Activated T-cell treated with anti-CD3 and anti-CD28 coated beads, Interleukin-2, amount 50 U/mL, for 4 hours (primary cell): Measurements from ENCODE around the gene ZNRF1. TPM values are rescaled to one million over a fixed set of nuclear protein-coding genes. Genes with fewer than 3 reads are reported as not detected.

Experiments used
- ATAC-seq, 2 donors: fragments of 200-7000 bp; cut with Tn5 transposase; one replicate each; pipeline ENCODE4 v1.10.0; 2021
- DNase-seq: peaks from one replicate; pipeline ENCODE4 v3.0.0-alpha.2; 2020
- H3K27me3 Mint-ChIP-seq: one replicate; pipeline ENCODE4 v1.8.0; 2021; ENCODE audit warnings: low read depth, mixed read lengths
- H3K36me3 Mint-ChIP-seq: one replicate; pipeline ENCODE4 v1.8.0; 2022; ENCODE audit warnings: mixed read lengths; ENCODE audit not compliant: insufficient read depth
- H3K4me1 Mint-ChIP-seq: one replicate; pipeline ENCODE4 v1.8.0; 2021; ENCODE audit warnings: low read depth, mixed read lengths
- H3K4me3 Mint-ChIP-seq: one replicate; pipeline ENCODE4 v1.8.0; 2021; ENCODE audit warnings: mild to moderate bottlenecking, moderate library complexity, mixed read lengths
- H3K9me3 Mint-ChIP-seq: one replicate; pipeline ENCODE4 v1.8.0; 2021; ENCODE audit warnings: mixed read lengths
- total RNA-seq, 3 donors: library from RNA; stranded (reverse); gene quantifications; one replicate each; pipeline ENCODE4 v1.2.1, GENCODE V29; 2021

Gene ZNRF1
- total RNA-seq, 3 donors from 2014 or later = 18.8 to 30.5 (median 25.0) TPM

GRCh38 chr16:75106351-75107274 is 107.8 kb downstream of the ZNRF1 start:
- ATAC-seq (no peak), DNase-seq (no peak)
- peaks cover 49% of the 10 kb centered on the region for H3K4me1 Mint-ChIP-seq
- no peaks in the 10 kb centered on the region for H3K9me3 Mint-ChIP-seq
- H3K4me3 Mint-ChIP-seq = no peak overlapping the region
- peaks cover 4% of the 10 kb centered on the region for H3K27me3 Mint-ChIP-seq
- H3K36me3 Mint-ChIP-seq = peaks cover 2% of the 10 kb centered on the region

GRCh38 chr16:75107505-75107904 is 108.7 kb downstream of the ZNRF1 start:
- no peak for DNase-seq
- no peak overlapping the region for H3K4me3 Mint-ChIP-seq
- peaks cover 2% of the 10 kb centered on the region for H3K36me3 Mint-ChIP-seq

GRCh38 chr16:75108792-75109731 is 110.2 kb downstream of the ZNRF1 start:
- Mint-ChIP-seq H3K36me3 (peaks cover 2% of the 10 kb centered on the region), H3K27me3 (peaks cover 20% of the 10 kb centered on the region), H3K4me3 (peak overlapping the region; percentile 56), H3K4me1 (peaks cover 48% of the 10 kb centered on the region), H3K9me3 (no peaks in the 10 kb centered on the region)
- peak; percentile 82 to 86 for ATAC-seq
- DNase-seq = peak; percentile 69

More at GRCh38 chr16:75107505-75107904, 108.7 kb downstream of the ZNRF1 start:
- ATAC-seq = no peak
- H3K4me1 Mint-ChIP-seq = peaks cover 48% of the 10 kb centered on the region
- H3K27me3 Mint-ChIP-seq = peaks cover 11% of the 10 kb centered on the region
- H3K9me3 Mint-ChIP-seq = no peaks in the 10 kb centered on the region

- ATAC-seq = no peak
- Mint-ChIP-seq H3K27me3 (peaks cover 20% of the 10 kb centered on the region), H3K4me1 (peaks cover 48% of the 10 kb centered on the region), H3K4me3 (peak overlapping the region; percentile 56), H3K9me3 (no peaks in the 10 kb centered on the region), H3K36me3 (peaks cover 2% of the 10 kb centered on the region)
- no peak for DNase-seq
These were observed 111.0 kb downstream of the ZNRF1 start for GRCh38 chr16:75109732-75110243.

- DNase-seq = peak; percentile 78
- Mint-ChIP-seq H3K27me3 (peaks cover 20% of the 10 kb centered on the region), H3K36me3 (peaks cover 2% of the 10 kb centered on the region), H3K9me3 (no peaks in the 10 kb centered on the region), H3K4me1 (peaks cover 42% of the 10 kb centered on the region), H3K4me3 (peak overlapping the region; percentile 65)
- ATAC-seq = peak; percentile 64 to 75
These were observed 112.1 kb downstream of the ZNRF1 start for GRCh38 chr16:75110637-75111513.

- Mint-ChIP-seq H3K4me1 (peaks cover 42% of the 10 kb centered on the region), H3K4me3 (no peak overlapping the region)
- ATAC-seq = peak; percentile 3 to 4
These were observed 112.7 kb downstream of the ZNRF1 start for GRCh38 chr16:75111514-75111940.

GRCh38 chr16:75111961-75112733 is 113.3 kb downstream of the ZNRF1 start:
- ATAC-seq (no peak), DNase-seq (no peak)
- peaks cover 20% of the 10 kb centered on the region for H3K27me3 Mint-ChIP-seq
- H3K36me3 Mint-ChIP-seq = peaks cover 2% of the 10 kb centered on the region
- peaks cover 41% of the 10 kb centered on the region for H3K4me1 Mint-ChIP-seq
- H3K4me3 Mint-ChIP-seq = no peak overlapping the region
- no peaks in the 10 kb centered on the region for H3K9me3 Mint-ChIP-seq

More at GRCh38 chr16:75111514-75111940, 112.7 kb downstream of the ZNRF1 start:
- no peaks in the 10 kb centered on the region for H3K9me3 Mint-ChIP-seq
- H3K36me3 Mint-ChIP-seq = peaks cover 2% of the 10 kb centered on the region
- H3K27me3 Mint-ChIP-seq = peaks cover 20% of the 10 kb centered on the region
- no peak for DNase-seq

GRCh38 chr16:75112734-75113491 is 114.1 kb downstream of the ZNRF1 start:
- ATAC-seq = no peak
- no peak for DNase-seq
- Mint-ChIP-seq H3K9me3 (no peaks in the 10 kb centered on the region), H3K4me1 (peaks cover 35% of the 10 kb centered on the region), H3K27me3 (peaks cover 20% of the 10 kb centered on the region), H3K4me3 (no peak overlapping the region), H3K36me3 (peaks cover 2% of the 10 kb centered on the region)

GRCh38 chr16:75113541-75114121 is 114.8 kb downstream of the ZNRF1 start:
- H3K9me3 Mint-ChIP-seq = no peaks in the 10 kb centered on the region
- no peak overlapping the region for H3K4me3 Mint-ChIP-seq
- H3K4me1 Mint-ChIP-seq = peaks cover 29% of the 10 kb centered on the region
- ATAC-seq (no peak), DNase-seq (no peak)
- peaks cover 20% of the 10 kb centered on the region for H3K27me3 Mint-ChIP-seq
- H3K36me3 Mint-ChIP-seq = no peaks in the 10 kb centered on the region

GRCh38 chr16:75114179-75114945 is 115.5 kb downstream of the ZNRF1 start:
- Mint-ChIP-seq H3K4me3 (no peak overlapping the region), H3K36me3 (no peaks in the 10 kb centered on the region), H3K9me3 (no peaks in the 10 kb centered on the region), H3K4me1 (peaks cover 22% of the 10 kb centered on the region), H3K27me3 (peaks cover 20% of the 10 kb centered on the region)
- ATAC-seq (no peak), DNase-seq (no peak)

GRCh38 chr16:75114946-75115825 is 116.4 kb downstream of the ZNRF1 start:
- Mint-ChIP-seq H3K4me1 (peaks cover 14% of the 10 kb centered on the region), H3K4me3 (no peak overlapping the region), H3K27me3 (peaks cover 20% of the 10 kb centered on the region), H3K9me3 (no peaks in the 10 kb centered on the region), H3K36me3 (no peaks in the 10 kb centered on the region)
- no peak for DNase-seq
- no peak for ATAC-seq
